ENCODE data around the gene GALNT12. TPM values are rescaled to one million over a fixed set of nuclear protein-coding genes. Genes with fewer than 3 reads are reported as not detected.

GALNT12 gene
- total RNA-seq, 3 donors from 2014 or later: 1.7 to 3.7 (median 3.5) TPM

DNA sequence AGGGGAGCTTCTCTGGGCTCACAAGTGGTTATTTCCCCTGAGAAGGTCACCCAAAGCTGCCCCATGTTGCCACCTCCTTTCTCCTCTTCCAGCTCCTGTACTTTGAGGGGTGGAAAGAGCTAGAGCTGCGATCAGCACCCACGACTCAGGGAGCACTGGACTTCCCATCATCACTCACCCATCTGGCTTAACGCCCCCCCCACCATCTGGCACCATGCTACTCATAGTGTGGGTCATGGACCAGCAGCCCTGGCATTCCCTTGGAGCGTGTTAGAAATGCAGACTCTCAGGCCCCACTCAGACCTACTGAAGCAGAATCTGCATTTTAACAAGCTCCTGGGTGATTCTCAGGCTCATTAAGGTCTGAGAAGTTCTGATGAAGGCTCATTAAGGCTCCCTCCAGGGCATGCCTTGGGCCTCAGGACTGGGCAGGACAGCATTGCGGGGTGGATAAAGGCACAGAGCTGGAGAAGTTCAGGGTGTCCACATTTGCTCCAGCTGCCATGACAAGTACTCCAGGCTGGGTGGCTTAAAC, 67.3 kb downstream of the GALNT12 start:
- no peak for ATAC-seq
- H3K4me3 Mint-ChIP-seq: no peak overlapping the region
- H3K4me1 Mint-ChIP-seq (ENCODE audit: low read depth): no peaks in the 10 kb centered on the region
- H3K36me3 Mint-ChIP-seq (ENCODE audit: insufficient read depth): no peaks in the 10 kb centered on the region
- H3K9me3 Mint-ChIP-seq: no peaks in the 10 kb centered on the region
- H3K27me3 Mint-ChIP-seq (ENCODE audit: low read depth): peaks cover 7% of the 10 kb centered on the region
- DNase-seq: no peak

DNA sequence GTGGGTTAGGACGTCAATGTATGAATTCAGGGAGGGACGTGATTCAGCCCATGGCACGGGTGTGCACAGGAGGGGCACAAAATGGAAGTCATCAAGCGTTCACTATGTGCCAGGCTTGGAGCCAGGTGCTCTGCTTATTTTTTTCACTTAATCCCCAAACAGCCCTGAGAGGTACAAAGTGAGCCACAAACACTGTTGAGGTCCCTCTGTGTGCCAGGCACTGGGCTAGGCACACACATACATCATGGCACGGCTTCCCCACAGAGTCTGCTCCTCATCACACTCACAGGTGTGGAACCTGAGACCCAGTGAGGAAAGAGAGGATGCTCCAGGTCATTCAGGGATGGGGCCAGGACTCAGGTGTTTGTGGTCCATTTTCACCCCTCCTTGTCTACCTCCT, 68.1 kb downstream of the GALNT12 start:
- DNase-seq (no peak), ATAC-seq (no peak)
- no peaks in the 10 kb centered on the region for H3K4me1 Mint-ChIP-seq (ENCODE audit: low read depth)
- H3K4me3 Mint-ChIP-seq: no peak overlapping the region
- no peaks in the 10 kb centered on the region for H3K9me3 Mint-ChIP-seq
- H3K36me3 Mint-ChIP-seq (ENCODE audit: insufficient read depth): no peaks in the 10 kb centered on the region
- peaks cover 7% of the 10 kb centered on the region for H3K27me3 Mint-ChIP-seq (ENCODE audit: low read depth)

DNA sequence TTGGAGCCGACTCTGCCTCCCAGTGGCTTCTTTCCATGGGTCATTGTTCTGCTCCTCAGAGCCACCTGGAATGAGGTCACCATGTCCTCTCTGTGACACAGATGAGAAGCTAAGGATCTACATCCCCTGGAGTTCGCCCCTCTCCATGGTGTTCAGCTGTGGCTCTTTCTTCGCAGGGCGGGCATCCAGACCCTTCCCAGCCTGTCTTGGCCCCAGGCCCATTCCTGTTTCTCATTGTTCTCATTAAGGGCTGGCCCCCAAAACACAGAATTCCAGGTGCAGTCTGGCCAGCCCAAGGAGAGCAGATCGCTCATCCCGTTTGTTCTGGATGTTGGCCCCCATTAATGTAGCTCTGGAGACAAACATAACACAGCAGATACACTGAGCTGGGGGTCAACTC, 69.8 kb downstream of the GALNT12 start:
- no peak for ATAC-seq
- no peak for DNase-seq
- Mint-ChIP-seq H3K4me3 (no peak overlapping the region), H3K36me3 (ENCODE audit: insufficient read depth) (no peaks in the 10 kb centered on the region), H3K9me3 (no peaks in the 10 kb centered on the region), H3K4me1 (ENCODE audit: low read depth) (no peaks in the 10 kb centered on the region), H3K27me3 (ENCODE audit: low read depth) (peaks cover 9% of the 10 kb centered on the region)

GRCh38 chr9:98879094-98879962, 71.9 kb downstream of the GALNT12 start:
- Mint-ChIP-seq H3K4me1 (ENCODE audit: low read depth) (no peaks in the 10 kb centered on the region), H3K36me3 (ENCODE audit: insufficient read depth) (no peaks in the 10 kb centered on the region), H3K4me3 (no peak overlapping the region), H3K9me3 (no peaks in the 10 kb centered on the region), H3K27me3 (ENCODE audit: low read depth) (peaks cover 14% of the 10 kb centered on the region)
- DNase-seq: no peak
- ATAC-seq: no peak

DNA sequence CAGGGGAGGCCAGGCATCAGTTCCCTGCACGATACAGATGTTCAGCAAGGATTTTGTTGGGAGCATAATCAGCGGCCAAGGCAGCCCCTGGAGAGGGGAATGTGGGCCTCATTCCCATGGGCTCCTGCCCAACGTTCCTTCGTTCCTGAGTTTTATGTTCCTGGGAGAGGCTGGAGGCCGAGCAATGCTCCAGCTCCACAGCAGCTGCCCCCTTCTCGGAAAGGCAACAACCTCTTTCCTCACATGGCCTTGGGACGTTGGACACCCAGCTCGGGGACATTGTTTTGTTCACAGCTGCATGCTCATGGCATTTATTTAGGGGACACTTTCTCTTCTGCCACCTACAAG, 72.5 kb downstream of the GALNT12 start:
- Mint-ChIP-seq H3K27me3 (ENCODE audit: low read depth) (peaks cover 19% of the 10 kb centered on the region), H3K4me3 (no peak overlapping the region), H3K4me1 (ENCODE audit: low read depth) (no peaks in the 10 kb centered on the region), H3K36me3 (ENCODE audit: insufficient read depth) (no peaks in the 10 kb centered on the region), H3K9me3 (no peaks in the 10 kb centered on the region)
- DNase-seq (no peak), ATAC-seq (no peak)

DNA sequence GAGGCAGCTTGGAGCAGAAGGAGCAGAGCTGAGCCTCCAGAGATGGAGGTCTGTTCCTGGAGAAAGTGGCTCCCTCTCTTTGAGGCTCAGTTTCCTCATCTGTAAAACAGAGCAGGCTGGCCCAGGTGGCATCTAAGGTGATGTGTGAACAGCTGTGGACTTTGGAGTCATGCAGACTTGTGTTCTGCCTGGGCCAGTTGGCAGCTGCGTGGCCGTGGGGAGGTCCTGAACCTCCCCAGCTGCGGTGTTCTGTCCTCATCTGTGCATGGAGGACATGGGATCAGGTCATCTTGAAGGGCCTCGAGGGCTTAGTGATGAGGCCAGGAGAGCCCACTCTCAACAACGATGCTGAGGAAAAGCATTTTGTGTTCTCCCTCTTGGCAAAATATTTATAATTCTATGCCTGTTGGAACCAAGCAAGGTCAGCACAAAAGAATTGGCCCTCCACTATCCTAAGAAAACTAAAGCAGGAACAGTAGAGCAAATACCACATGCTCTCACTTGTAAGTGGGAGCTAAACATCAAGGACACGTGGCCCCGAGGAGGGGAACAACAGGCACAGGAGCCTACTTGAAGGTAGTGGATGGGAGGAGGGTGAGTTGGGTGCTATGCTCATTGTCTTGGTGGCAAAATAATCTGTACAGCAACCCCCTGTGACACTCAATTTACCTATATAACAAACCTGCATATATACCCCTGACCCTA, 73.0 kb downstream of the GALNT12 start:
- no peaks in the 10 kb centered on the region for H3K4me1 Mint-ChIP-seq (ENCODE audit: low read depth)
- H3K9me3 Mint-ChIP-seq: no peaks in the 10 kb centered on the region
- H3K4me3 Mint-ChIP-seq: no peak overlapping the region
- DNase-seq (no peak), ATAC-seq (no peak)
- H3K27me3 Mint-ChIP-seq (ENCODE audit: low read depth): peaks cover 22% of the 10 kb centered on the region
- no peaks in the 10 kb centered on the region for H3K36me3 Mint-ChIP-seq (ENCODE audit: insufficient read depth)

- H3K4me3 Mint-ChIP-seq: no peak overlapping the region
- no peaks in the 10 kb centered on the region for H3K4me1 Mint-ChIP-seq (ENCODE audit: low read depth)
- ATAC-seq (no peak), DNase-seq (no peak)
- no peaks in the 10 kb centered on the region for H3K36me3 Mint-ChIP-seq (ENCODE audit: insufficient read depth)
- peaks cover 23% of the 10 kb centered on the region for H3K27me3 Mint-ChIP-seq (ENCODE audit: low read depth)
- H3K9me3 Mint-ChIP-seq: no peaks in the 10 kb centered on the region
Measured at GRCh38 chr9:98881356-98881755, 73.9 kb downstream of the GALNT12 start.

DNA sequence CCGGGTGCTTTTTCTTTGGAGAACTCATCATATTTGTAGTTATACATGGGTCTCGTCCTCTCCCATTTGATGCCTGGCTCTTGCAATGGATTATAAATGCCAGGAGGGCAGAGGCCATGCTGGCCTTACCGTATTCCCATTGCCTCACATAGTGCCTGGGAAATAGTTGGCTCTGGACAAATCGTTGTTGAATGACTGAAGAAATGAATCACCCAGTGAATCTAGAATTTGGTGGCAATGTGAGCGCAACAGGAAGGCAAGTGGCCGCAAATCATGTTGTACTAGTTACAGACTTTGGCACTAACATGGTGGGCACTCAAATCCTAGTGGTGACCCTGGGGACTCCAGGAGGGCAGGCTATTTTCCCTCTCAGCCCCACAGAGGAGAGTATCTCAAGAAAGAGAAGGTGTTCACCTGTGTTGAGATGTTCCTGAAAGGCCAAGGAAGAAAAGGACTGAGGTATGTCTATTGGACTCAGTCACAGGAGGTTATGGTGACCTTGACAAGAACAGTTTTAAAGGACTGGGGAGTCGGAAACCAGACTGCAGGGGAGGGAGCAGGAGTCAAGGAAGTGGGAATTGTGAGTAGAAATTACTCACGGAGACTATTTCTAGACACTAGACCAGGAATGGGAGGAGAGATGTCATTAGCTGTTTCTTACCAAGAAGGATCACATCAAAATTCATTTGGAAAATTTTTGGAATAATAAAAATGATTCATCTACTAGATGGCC, 74.5 kb downstream of the GALNT12 start:
- no peaks in the 10 kb centered on the region for H3K36me3 Mint-ChIP-seq (ENCODE audit: insufficient read depth)
- H3K4me3 Mint-ChIP-seq: no peak overlapping the region
- no peak for ATAC-seq
- no peaks in the 10 kb centered on the region for H3K4me1 Mint-ChIP-seq (ENCODE audit: low read depth)
- no peaks in the 10 kb centered on the region for H3K9me3 Mint-ChIP-seq
- DNase-seq: no peak
- peaks cover 25% of the 10 kb centered on the region for H3K27me3 Mint-ChIP-seq (ENCODE audit: low read depth)

GRCh38 chr9:98882569-98882923, 75.1 kb downstream of the GALNT12 start:
- DNase-seq (no peak), ATAC-seq (no peak)
- no peaks in the 10 kb centered on the region for H3K9me3 Mint-ChIP-seq
- H3K4me1 Mint-ChIP-seq (ENCODE audit: low read depth): no peaks in the 10 kb centered on the region
- H3K36me3 Mint-ChIP-seq (ENCODE audit: insufficient read depth): no peaks in the 10 kb centered on the region
- no peak overlapping the region for H3K4me3 Mint-ChIP-seq
- peaks cover 29% of the 10 kb centered on the region for H3K27me3 Mint-ChIP-seq (ENCODE audit: low read depth)

DNA sequence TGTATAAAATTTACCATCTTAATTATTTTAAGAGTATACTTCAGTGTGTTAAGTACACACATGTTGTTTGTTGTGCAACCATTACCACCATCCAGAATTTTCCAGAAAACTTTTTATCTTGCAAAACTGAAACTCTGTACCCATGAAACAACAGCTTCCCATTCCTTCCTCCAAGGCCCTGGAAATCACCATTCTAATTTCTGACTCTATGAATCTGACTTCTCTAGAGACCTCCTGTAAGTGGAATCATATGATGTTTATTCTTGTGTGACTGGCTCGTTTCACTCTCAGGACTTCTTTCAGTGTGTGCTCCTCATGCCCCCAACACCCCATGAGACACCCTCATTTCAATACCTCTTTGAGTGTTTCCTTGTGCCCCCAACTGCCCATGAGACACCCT, 75.8 kb downstream of the GALNT12 start:
- H3K9me3 Mint-ChIP-seq: no peaks in the 10 kb centered on the region
- peaks cover 31% of the 10 kb centered on the region for H3K27me3 Mint-ChIP-seq (ENCODE audit: low read depth)
- DNase-seq (no peak), ATAC-seq (no peak)
- H3K4me1 Mint-ChIP-seq (ENCODE audit: low read depth): no peaks in the 10 kb centered on the region
- H3K36me3 Mint-ChIP-seq (ENCODE audit: insufficient read depth): no peaks in the 10 kb centered on the region
- H3K4me3 Mint-ChIP-seq: no peak overlapping the region

DNA sequence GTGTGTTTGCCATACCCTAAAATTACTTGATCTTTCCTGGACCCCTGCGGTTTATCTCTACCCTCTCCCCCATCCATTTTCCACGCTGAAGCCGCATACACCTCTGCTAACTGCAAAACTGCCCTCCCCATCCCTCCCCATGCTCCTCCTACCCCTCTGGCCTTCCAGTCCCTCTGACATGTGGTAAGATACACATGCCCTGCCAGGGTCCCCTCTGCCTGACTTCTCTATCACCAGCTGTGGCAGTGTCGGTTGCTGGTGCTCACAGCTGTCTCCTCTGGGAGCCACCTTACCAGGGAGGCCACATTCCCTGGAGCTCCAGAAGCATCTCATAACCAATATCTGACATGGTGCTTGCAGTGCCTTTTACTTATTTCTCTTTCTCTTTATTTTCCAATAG, 77.4 kb downstream of the GALNT12 start:
- Mint-ChIP-seq H3K4me1 (ENCODE audit: low read depth) (no peaks in the 10 kb centered on the region), H3K4me3 (no peak overlapping the region), H3K9me3 (no peaks in the 10 kb centered on the region), H3K27me3 (ENCODE audit: low read depth) (peaks cover 28% of the 10 kb centered on the region), H3K36me3 (ENCODE audit: insufficient read depth) (no peaks in the 10 kb centered on the region)
- DNase-seq (no peak), ATAC-seq (no peak)

DNA sequence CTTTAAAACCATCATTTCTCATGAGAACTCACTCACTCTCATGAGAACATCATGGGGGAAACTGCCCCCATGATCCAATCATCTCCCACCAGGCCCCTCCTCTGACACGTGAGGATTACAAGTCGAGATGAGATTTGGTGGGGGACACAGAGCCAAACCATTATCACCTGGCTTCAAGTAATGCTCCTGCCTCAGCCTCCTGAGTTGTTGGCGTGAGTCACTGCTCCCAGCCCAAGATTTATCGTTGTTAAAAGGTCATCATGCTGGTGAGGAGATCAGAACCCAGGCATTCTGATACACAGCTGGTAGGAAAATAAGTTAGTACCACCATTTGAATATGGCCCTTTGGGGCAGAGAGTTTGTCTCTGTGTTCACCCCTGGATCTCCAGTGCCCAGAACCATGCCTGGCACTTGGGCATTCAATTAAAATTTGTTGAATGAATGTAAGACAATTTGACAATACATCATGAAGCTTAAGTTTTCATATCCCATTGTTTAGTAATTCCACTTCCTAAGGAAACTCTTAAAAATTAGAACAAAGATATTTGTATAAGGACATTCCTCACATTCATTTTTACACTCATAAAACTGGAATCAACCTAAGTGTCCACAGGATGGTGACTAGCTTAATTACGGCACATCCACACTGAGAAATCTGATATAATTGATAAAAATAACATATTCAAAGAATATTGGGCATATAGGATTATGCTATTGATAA, 78.3 kb downstream of the GALNT12 start:
- H3K4me3 Mint-ChIP-seq: no peak overlapping the region
- H3K27me3 Mint-ChIP-seq (ENCODE audit: low read depth): peaks cover 29% of the 10 kb centered on the region
- DNase-seq (no peak), ATAC-seq (no peak)
- H3K4me1 Mint-ChIP-seq (ENCODE audit: low read depth): no peaks in the 10 kb centered on the region
- H3K36me3 Mint-ChIP-seq (ENCODE audit: insufficient read depth): no peaks in the 10 kb centered on the region
- H3K9me3 Mint-ChIP-seq: no peaks in the 10 kb centered on the region

GRCh38 chr9:98886691-98887229, 79.3 kb downstream of the GALNT12 start:
- no peak overlapping the region for H3K4me3 Mint-ChIP-seq
- H3K9me3 Mint-ChIP-seq: no peaks in the 10 kb centered on the region
- peaks cover 27% of the 10 kb centered on the region for H3K27me3 Mint-ChIP-seq (ENCODE audit: low read depth)
- no peaks in the 10 kb centered on the region for H3K36me3 Mint-ChIP-seq (ENCODE audit: insufficient read depth)
- ATAC-seq (no peak), DNase-seq (no peak)
- no peaks in the 10 kb centered on the region for H3K4me1 Mint-ChIP-seq (ENCODE audit: low read depth)

All from activated T-cell treated with anti-CD3 and anti-CD28 coated beads, Interleukin-2, amount 50 U/mL, for 4 hours (primary cell).